H1 (cell line): ENCODE data around the gene GPR139.

ENCODE experiments used
- CREB1 ChIP-seq: IDR thresholded peaks from 2 replicates; pipeline ENCODE4 v1.6.1; 2012; ENCODE audit warnings: inconsistent platforms
- FOSL1 ChIP-seq: IDR thresholded peaks from 2 replicates; pipeline ENCODE4 v1.6.1; 2011; ENCODE audit warnings: mild to moderate bottlenecking, low read depth, low read length, moderate library complexity; ENCODE audit not compliant: insufficient read depth
- HDAC2 ChIP-seq, 2 experiments: fragments of 300-600 bp in 1 of 2; sonication (generic) in 1 of 2; IDR thresholded peaks; 2 replicates each; pipeline ENCODE4 v1.6.1; 2011 to 2012; ENCODE audit warnings: low read depth in 2 of 2, low read length in 2 of 2, mild to moderate bottlenecking in 2 of 2, moderate library complexity in 2 of 2, borderline replicate concordance in 1 of 2, inconsistent platforms in 1 of 2
- POLR2A ChIP-seq, 2 experiments: IDR thresholded peaks; 1 replicate in 1 of 2; 2 replicates in 1 of 2; pipeline ENCODE4 v1.6.1; 2011; ENCODE audit warnings: low read depth in 2 of 2, low read length in 2 of 2, mild to moderate bottlenecking in 2 of 2; ENCODE audit errors: control extremely low read depth in 1 of 2
- RAD21 ChIP-seq, 2 experiments: IDR thresholded peaks in 1 of 2; conservative IDR thresholded peaks in 1 of 2; 2 replicates each; pipeline ENCODE4 v1.6.1; 2011; ENCODE audit warnings: low read depth in 2 of 2, low read length in 2 of 2, improper control_type of control experiment in 1 of 2, inconsistent platforms in 1 of 2, mild to moderate bottlenecking in 1 of 2, moderate library complexity in 1 of 2
- TF ChIP-seq, protein P1 (sequence below), 3 experiments: IDR thresholded peaks; 1 replicate in 2 of 3; 2 replicates in 1 of 3; pipeline versions ENCODE4 v1.5.1 to v1.6.1; 2011; ENCODE audit warnings: low read length in 3 of 3, mild to moderate bottlenecking in 3 of 3, inconsistent platforms in 2 of 3, low read depth in 1 of 3, moderate library complexity in 1 of 3; ENCODE audit not compliant: insufficient read depth in 1 of 3; ENCODE audit errors: control extremely low read depth in 1 of 3

DNA sequence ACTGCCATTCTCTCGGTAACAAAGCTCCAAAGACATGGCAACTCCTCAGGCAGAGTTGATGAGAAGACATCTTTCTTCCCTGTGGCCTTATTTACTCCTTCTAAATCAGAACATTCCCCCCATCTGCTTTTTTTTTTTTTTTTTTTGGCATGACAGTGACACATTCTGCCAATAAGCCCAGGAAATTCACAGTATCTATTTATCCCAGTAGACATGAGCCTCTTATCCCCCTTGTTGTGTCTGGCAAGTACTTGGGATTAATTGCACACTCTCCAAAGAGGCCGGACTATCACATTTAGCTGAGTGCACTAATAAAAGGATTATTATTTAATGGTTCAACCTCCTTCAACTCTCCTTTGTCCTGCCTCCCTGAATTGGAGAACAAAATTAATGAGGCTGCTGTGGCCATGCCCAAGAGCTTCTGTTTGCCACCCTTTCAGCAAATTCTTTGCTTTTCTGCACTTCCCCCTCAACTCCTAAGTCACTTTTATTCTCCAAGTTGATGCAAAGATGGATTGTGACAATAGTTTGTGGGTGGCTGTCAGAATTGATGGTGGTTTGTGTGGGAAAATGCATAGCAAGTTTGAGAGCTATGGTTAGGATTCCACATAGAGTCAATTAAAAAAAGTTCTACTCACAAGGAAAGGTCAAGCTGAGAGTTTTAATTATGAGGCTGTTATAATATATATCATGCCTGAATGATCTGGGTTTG lies 47.2 kb downstream of the GPR139 start:
- TF ChIP-seq, protein P1, sequence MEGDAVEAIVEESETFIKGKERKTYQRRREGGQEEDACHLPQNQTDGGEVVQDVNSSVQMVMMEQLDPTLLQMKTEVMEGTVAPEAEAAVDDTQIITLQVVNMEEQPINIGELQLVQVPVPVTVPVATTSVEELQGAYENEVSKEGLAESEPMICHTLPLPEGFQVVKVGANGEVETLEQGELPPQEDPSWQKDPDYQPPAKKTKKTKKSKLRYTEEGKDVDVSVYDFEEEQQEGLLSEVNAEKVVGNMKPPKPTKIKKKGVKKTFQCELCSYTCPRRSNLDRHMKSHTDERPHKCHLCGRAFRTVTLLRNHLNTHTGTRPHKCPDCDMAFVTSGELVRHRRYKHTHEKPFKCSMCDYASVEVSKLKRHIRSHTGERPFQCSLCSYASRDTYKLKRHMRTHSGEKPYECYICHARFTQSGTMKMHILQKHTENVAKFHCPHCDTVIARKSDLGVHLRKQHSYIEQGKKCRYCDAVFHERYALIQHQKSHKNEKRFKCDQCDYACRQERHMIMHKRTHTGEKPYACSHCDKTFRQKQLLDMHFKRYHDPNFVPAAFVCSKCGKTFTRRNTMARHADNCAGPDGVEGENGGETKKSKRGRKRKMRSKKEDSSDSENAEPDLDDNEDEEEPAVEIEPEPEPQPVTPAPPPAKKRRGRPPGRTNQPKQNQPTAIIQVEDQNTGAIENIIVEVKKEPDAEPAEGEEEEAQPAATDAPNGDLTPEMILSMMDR (IDR thresholded peaks at IDR 0.05; ENCODE audit: control extremely low read depth in 1 of 3, insufficient read depth in 1 of 3, low read depth in 1 of 3, low read length in 3 of 3), result no peak
- TF ChIP-seq HDAC2 (IDR thresholded peaks at IDR 0.05; ENCODE audit: borderline replicate concordance in 1 of 2, low read depth in 2 of 2, low read length in 2 of 2) (no peak), POLR2A (IDR thresholded peaks at IDR 0.05; ENCODE audit: control extremely low read depth in 1 of 2, low read depth in 2 of 2, low read length in 2 of 2) (no peak), FOSL1 (no peak), RAD21 (IDR thresholded peaks at IDR 0.05 in 1 of 2, conservative IDR thresholded peaks at IDR 0.05 in 1 of 2; ENCODE audit: low read depth in 2 of 2, low read length in 2 of 2) (no peak), CREB1 (no peak)
